HepG2 (cell line): ENCODE results near the gene RBPJ. TPM values are rescaled to one million over a fixed set of nuclear protein-coding genes. Genes with fewer than 3 reads are reported as not detected.

ENCODE experiments used
- BRD4 ChIP-seq: sonication (generic); formaldehyde crosslinking; IDR thresholded peaks from 2 replicates; pipeline ENCODE4 v1.4.0; 2020; ENCODE audit warnings: missing genetic modification reagents
- CAMTA2 ChIP-seq: sonication (generic); formaldehyde crosslinking; IDR thresholded peaks from 2 replicates; pipeline ENCODE4 v1.4.0; 2020; ENCODE audit warnings: mild to moderate bottlenecking, missing genetic modification reagents, borderline replicate concordance
- CENPBD1 ChIP-seq: sonication (generic); formaldehyde crosslinking; IDR thresholded peaks from 2 replicates; pipeline ENCODE4 v1.8.0; 2022; ENCODE audit warnings: missing genetic modification reagents, low read depth, mild to moderate bottlenecking, borderline replicate concordance
- E2F1 ChIP-seq: sonication (generic); formaldehyde crosslinking; IDR thresholded peaks from 2 replicates; pipeline ENCODE4 v1.5.0; 2020; ENCODE audit warnings: missing genetic modification reagents
- GATAD1 ChIP-seq: IDR thresholded peaks from 2 replicates; pipeline ENCODE4 v1.6.1; 2016; ENCODE audit warnings: missing genetic modification reagents, missing compliant biosample characterization
- GPBP1L1 ChIP-seq: sonication (generic); formaldehyde crosslinking; IDR thresholded peaks from 2 replicates; pipeline ENCODE4 v1.5.0; 2020; ENCODE audit warnings: mild to moderate bottlenecking, missing genetic modification reagents
- MIXL1 ChIP-seq: IDR thresholded peaks from 2 replicates; pipeline ENCODE4 v1.6.1; 2016
- MTERF4 ChIP-seq: sonication (generic); formaldehyde crosslinking; IDR thresholded peaks from 2 replicates; pipeline ENCODE4 v1.8.0; 2023; ENCODE audit warnings: mild to moderate bottlenecking, missing genetic modification reagents
- NKX3-1 ChIP-seq: sonication (generic); formaldehyde crosslinking; IDR thresholded peaks from 2 replicates; pipeline ENCODE4 v1.5.0; 2020; ENCODE audit warnings: missing genetic modification reagents
- NR3C1 ChIP-seq: sonication (generic); formaldehyde crosslinking; IDR thresholded peaks from 2 replicates; pipeline ENCODE4 v1.4.0; 2020; ENCODE audit warnings: missing genetic modification reagents
- PAWR ChIP-seq: sonication (generic); formaldehyde crosslinking; IDR thresholded peaks from 2 replicates; pipeline ENCODE4 v1.4.0; 2020; ENCODE audit warnings: missing genetic modification reagents, mild to moderate bottlenecking, borderline replicate concordance
- SNAI1 ChIP-seq: sonication (generic); formaldehyde crosslinking; IDR thresholded peaks from 2 replicates; pipeline ENCODE4 v1.5.0; 2020; ENCODE audit warnings: mild to moderate bottlenecking, missing genetic modification reagents, borderline replicate concordance
- SOX5 ChIP-seq: IDR thresholded peaks from 2 replicates; pipeline ENCODE4 v1.6.1; 2016; ENCODE audit warnings: borderline replicate concordance
- TBX2 ChIP-seq: sonication (generic); formaldehyde crosslinking; IDR thresholded peaks from 2 replicates; pipeline ENCODE4 v1.5.0; 2020; ENCODE audit warnings: missing genetic modification reagents, mild to moderate bottlenecking, borderline replicate concordance
- ZBTB42 ChIP-seq: sonication (generic); formaldehyde crosslinking; IDR thresholded peaks from 2 replicates; pipeline ENCODE4 v1.5.0; 2020; ENCODE audit warnings: mild to moderate bottlenecking, missing genetic modification reagents
- ZFP90 ChIP-seq: sonication (generic); formaldehyde crosslinking; IDR thresholded peaks from 2 replicates; pipeline ENCODE4 v1.8.0; 2022; ENCODE audit warnings: missing genetic modification reagents, mild to moderate bottlenecking, inconsistent platforms, borderline replicate concordance
- ZIK1 ChIP-seq: sonication (generic); formaldehyde crosslinking; IDR thresholded peaks from 2 replicates; pipeline ENCODE4 v1.5.0; 2020; ENCODE audit warnings: mild to moderate bottlenecking, low read depth, missing genetic modification reagents, borderline replicate concordance
- ZNF18 ChIP-seq: sonication (generic); formaldehyde crosslinking; IDR thresholded peaks from 2 replicates; pipeline ENCODE4 v1.8.0; 2022; ENCODE audit warnings: mild to moderate bottlenecking, missing genetic modification reagents; ENCODE audit not compliant: insufficient replicate concordance
- ZNF567 ChIP-seq: sonication (generic); formaldehyde crosslinking; IDR thresholded peaks from 2 replicates; pipeline ENCODE4 v1.8.1; 2023; ENCODE audit warnings: mild to moderate bottlenecking, missing genetic modification reagents, borderline replicate concordance
- ZNF660 ChIP-seq: sonication (generic); formaldehyde crosslinking; IDR thresholded peaks from 2 replicates; pipeline ENCODE4 v1.5.1; 2020; ENCODE audit warnings: mild to moderate bottlenecking, low read depth, missing genetic modification reagents, borderline replicate concordance
- ZNF670 ChIP-seq: sonication (generic); formaldehyde crosslinking; IDR thresholded peaks from 2 replicates; pipeline ENCODE4 v1.8.0; 2022; ENCODE audit warnings: mild to moderate bottlenecking, missing genetic modification reagents, borderline replicate concordance
- polyA plus RNA-seq, 8 experiments: library from polyadenylated mRNA; depleted of rRNA in 3 of 8; stranded (reverse) in 7 of 8; unstranded in 1 of 8; fragments of >200 nt; fragmentation: Illumina TruSeq in 4 of 8; extraction: Trizol in 4 of 8; gene quantifications; 2 replicates each; pipeline versions ENCODE4 v1.2.1 to v1.2.3, GENCODE V29; 2011 to 2016; ENCODE audit warnings: low read depth in 4 of 8, missing spikeins in 1 of 8, mixed read lengths in 1 of 8; ENCODE audit not compliant: insufficient read depth in 1 of 8
- total RNA-seq, 5 experiments: library from RNA; depleted of rRNA; stranded (reverse); fragments of >200 nt; fragmentation: Illumina TruSeq; extraction: Trizol; gene quantifications; 2 replicates each; pipeline ENCODE4 v1.2.3, GENCODE V29; 2016; ENCODE audit warnings: low read depth in 1 of 5

The RBPJ gene
- total and polyA plus RNA-seq, 2 of the 13 experiments (the other 11 are each of a cell fraction or from before 2014, with no cell fraction given) = 25.9 to 33.2 TPM

- 0 out of 2 replicates have a peak, but pooled peaks have one; percentile 69 for TF ChIP-seq MTERF4
- no peak for TF ChIP-seq ZFP90 (CRISPR knock-in tag)
- no peak for TF ChIP-seq ZIK1 (CRISPR knock-in tag)
- TF ChIP-seq CAMTA2 (CRISPR knock-in tag) = no peak
- TF ChIP-seq CENPBD1 (CRISPR knock-in tag) = no peak
- no peak for TF ChIP-seq MIXL1 (CRISPR knock-in tag)
- no peak for TF ChIP-seq GPBP1L1 (CRISPR knock-in tag)
- TF ChIP-seq SOX5 (CRISPR knock-in tag) = no peak
- peak; percentile 40; the same call in 1 of the 2 replicates for TF ChIP-seq BRD4 (CRISPR knock-in tag)
- peak; percentile 57; the same call in 1 of the 2 replicates for TF ChIP-seq ZBTB42 (CRISPR knock-in tag)
- no peak for TF ChIP-seq ZNF670 (CRISPR knock-in tag)
- no peak for TF ChIP-seq PAWR (CRISPR knock-in tag)
- 0 out of 2 replicates have a peak, but pooled peaks have one; percentile 65 for TF ChIP-seq NKX3-1 (CRISPR knock-in tag)
- TF ChIP-seq SNAI1 (CRISPR knock-in tag) = 0 out of 2 replicates have a peak, but pooled peaks have one; percentile 28
- TF ChIP-seq NR3C1 = no peak
- no peak for TF ChIP-seq ZNF660 (CRISPR knock-in tag)
- no peak for TF ChIP-seq GATAD1 (CRISPR knock-in tag)
- TF ChIP-seq ZNF18 = peak; percentile 63
- TF ChIP-seq ZNF567 = 0 out of 2 replicates have a peak, but pooled peaks have one; percentile 9
- no peak for TF ChIP-seq E2F1
- no peak for TF ChIP-seq TBX2 (CRISPR knock-in tag)
These were observed 771 bp upstream of the RBPJ start (continued) for GRCh38 chr4:26319949-26320537.
